ENCODE results near the gene ZSWIM1. TPM values are rescaled to one million over a fixed set of nuclear protein-coding genes. Genes with fewer than 3 reads are reported as not detected.
A peak's percentile ranks its signal among the peaks of the same experiment; 100 is the strongest.
"Not testable (repeated sequence)": the region's sequence is repeated elsewhere in the genome, so short reads cannot be mapped to it uniquely, and the experiment has no call there.

Gene ZSWIM1
- total RNA-seq, 1 donor from 2014 or later: 12.0 TPM

- Mint-ChIP-seq H3K4me3 (no peak overlapping the region), H3K4me1 (peaks cover 19% of the 10 kb centered on the region), H3K27me3 (ENCODE audit: low read depth) (peaks cover 8% of the 10 kb centered on the region), H3K36me3 (no peaks in the 10 kb centered on the region), H3K27ac (no peak overlapping the region), H3K9me3 (no peaks in the 10 kb centered on the region)
- no peak for DNase-seq (ENCODE audit: low spot score in 2 of 2, unreplicated experiment in 2 of 2)
- TF ChIP-seq, protein P1, sequence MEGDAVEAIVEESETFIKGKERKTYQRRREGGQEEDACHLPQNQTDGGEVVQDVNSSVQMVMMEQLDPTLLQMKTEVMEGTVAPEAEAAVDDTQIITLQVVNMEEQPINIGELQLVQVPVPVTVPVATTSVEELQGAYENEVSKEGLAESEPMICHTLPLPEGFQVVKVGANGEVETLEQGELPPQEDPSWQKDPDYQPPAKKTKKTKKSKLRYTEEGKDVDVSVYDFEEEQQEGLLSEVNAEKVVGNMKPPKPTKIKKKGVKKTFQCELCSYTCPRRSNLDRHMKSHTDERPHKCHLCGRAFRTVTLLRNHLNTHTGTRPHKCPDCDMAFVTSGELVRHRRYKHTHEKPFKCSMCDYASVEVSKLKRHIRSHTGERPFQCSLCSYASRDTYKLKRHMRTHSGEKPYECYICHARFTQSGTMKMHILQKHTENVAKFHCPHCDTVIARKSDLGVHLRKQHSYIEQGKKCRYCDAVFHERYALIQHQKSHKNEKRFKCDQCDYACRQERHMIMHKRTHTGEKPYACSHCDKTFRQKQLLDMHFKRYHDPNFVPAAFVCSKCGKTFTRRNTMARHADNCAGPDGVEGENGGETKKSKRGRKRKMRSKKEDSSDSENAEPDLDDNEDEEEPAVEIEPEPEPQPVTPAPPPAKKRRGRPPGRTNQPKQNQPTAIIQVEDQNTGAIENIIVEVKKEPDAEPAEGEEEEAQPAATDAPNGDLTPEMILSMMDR (IDR thresholded peaks at IDR 0.05; ENCODE audit: unreplicated experiment): no peak
Observed at GRCh38 chr20:45921337-45922189, 40.5 kb downstream of the ZSWIM1 start.

GRCh38 chr20:45924391-45925261 lies 43.6 kb downstream of the ZSWIM1 start:
- H3K4me3 Mint-ChIP-seq: no peak overlapping the region
- TF ChIP-seq, protein P1 (IDR thresholded peaks at IDR 0.05; ENCODE audit: unreplicated experiment): no peak
- H3K4me1 Mint-ChIP-seq: peaks cover 17% of the 10 kb centered on the region
- peaks cover 8% of the 10 kb centered on the region for H3K27me3 Mint-ChIP-seq (ENCODE audit: low read depth)
- peak overlapping the region; percentile 85 for H3K27ac Mint-ChIP-seq
- H3K9me3 Mint-ChIP-seq: no peaks in the 10 kb centered on the region
- H3K36me3 Mint-ChIP-seq: no peaks in the 10 kb centered on the region
- no peak for DNase-seq (ENCODE audit: low spot score in 2 of 2, unreplicated experiment in 2 of 2)

DNA sequence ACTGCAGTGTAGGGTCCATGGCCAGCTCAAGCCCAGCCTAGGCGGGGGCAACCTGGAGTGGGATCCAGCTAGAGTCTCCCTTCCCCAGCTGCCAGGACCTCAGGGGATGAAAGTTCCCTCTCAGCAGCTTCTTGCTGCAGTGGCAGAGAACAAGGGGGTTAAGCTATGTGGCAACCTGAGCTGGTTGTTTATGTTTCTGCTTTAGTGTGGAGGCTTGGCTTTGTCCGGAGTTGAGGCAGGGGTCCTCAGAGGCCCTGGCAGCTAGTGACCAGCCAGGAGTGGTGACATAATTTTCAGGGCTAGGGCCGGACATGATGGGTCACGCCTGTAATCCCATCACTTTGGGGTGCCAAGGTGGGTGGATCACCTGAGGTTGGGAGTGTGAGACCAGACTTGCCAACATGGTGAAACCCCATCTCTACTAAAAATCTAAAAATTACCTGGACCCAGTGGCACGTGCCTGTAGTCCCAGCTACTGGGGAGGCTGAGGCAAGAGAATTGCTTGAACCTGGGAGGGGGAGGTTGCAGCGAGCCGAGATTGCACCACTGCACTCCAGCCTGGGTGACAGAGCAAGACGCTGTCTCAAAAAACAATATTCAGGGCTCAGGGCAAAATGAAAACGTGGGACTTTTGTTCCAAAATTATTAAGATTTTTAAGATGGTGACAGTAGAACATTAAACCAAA lies 44.9 kb downstream of the ZSWIM1 start:
- DNase-seq (ENCODE audit: low spot score in 2 of 2, unreplicated experiment in 2 of 2): no peak
- peaks cover 7% of the 10 kb centered on the region for H3K27me3 Mint-ChIP-seq (ENCODE audit: low read depth)
- TF ChIP-seq, protein P1 (IDR thresholded peaks at IDR 0.05; ENCODE audit: unreplicated experiment): no peak
- no peak overlapping the region for H3K27ac Mint-ChIP-seq
- no peak overlapping the region for H3K4me3 Mint-ChIP-seq
- no peaks in the 10 kb centered on the region for H3K36me3 Mint-ChIP-seq
- peaks cover 11% of the 10 kb centered on the region for H3K4me1 Mint-ChIP-seq
- H3K9me3 Mint-ChIP-seq: no peaks in the 10 kb centered on the region

GRCh38 chr20:45926731-45927070 lies 45.7 kb downstream of the ZSWIM1 start:
- Mint-ChIP-seq H3K9me3 (no peaks in the 10 kb centered on the region), H3K4me3 (no peak overlapping the region), H3K4me1 (peaks cover 7% of the 10 kb centered on the region), H3K27ac (no peak overlapping the region), H3K36me3 (no peaks in the 10 kb centered on the region), H3K27me3 (ENCODE audit: low read depth) (peaks cover 1% of the 10 kb centered on the region)
- TF ChIP-seq, protein P1 (IDR thresholded peaks at IDR 0.05; ENCODE audit: unreplicated experiment): no peak
- DNase-seq (ENCODE audit: low spot score in 2 of 2, unreplicated experiment in 2 of 2): no peak

DNA sequence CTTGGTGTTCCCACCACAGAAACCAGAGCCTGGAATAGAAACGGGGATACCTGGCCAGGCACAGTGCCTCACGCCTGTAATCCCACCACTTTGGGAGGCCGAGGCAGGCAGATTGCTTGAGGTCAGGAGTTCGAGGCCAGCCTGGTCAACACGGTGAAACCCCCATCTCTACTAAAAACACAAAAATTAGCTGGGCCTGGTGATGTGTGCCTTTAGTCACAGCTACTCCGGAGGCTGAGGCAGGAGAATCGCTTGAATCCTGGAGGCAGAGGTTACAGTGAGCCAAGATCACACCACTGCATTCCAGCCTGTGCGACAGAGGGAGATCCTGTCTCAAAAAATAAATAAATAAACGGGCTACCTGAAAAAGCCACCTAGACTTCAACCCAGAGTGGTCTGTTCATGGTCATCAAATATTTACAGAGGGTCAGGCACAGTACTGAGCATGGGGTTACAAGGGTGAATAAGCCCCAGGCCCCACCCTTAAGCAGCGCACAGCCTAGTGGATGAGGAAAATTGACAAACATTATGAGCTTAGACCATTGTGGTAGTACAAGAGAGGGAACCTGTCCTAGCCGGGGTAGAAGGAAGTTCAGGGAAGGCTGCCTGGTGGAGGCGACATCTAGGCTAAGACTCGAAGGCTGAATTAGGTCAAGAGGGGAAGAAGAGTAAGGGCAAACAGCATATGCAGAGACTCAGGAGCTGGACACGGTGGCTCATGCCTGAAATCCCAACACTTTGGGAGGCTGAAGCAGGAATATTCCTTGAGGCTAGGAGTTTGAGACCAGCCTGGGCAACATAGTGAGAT lies 46.2 kb downstream of the ZSWIM1 start:
- Mint-ChIP-seq H3K27me3 (ENCODE audit: low read depth) (no peaks in the 10 kb centered on the region), H3K9me3 (no peaks in the 10 kb centered on the region), H3K27ac (no peak overlapping the region), H3K36me3 (no peaks in the 10 kb centered on the region), H3K4me3 (no peak overlapping the region), H3K4me1 (peaks cover 5% of the 10 kb centered on the region)
- no peak for DNase-seq (ENCODE audit: low spot score in 2 of 2, unreplicated experiment in 2 of 2)
- TF ChIP-seq, protein P1 (IDR thresholded peaks at IDR 0.05; ENCODE audit: unreplicated experiment): no peak

DNA sequence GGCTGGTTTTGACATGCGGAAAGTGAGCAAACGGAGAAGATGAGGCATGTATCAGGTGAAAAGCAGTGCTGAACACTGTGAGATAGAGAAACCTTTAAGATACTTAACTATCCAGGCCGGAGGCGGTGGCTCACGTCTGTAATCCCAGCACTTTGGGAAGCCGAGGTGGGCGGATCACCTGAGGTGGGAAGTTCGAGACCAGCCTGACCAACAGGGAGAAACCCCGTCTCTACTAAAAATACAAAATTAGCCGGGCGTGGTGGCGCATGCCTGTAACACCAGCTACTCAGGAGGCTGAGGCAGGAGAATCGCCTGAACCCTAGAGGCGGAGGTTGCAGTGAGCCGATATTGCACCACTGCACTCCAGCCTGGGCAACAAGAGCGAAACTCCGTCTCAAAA lies 50.7 kb downstream of the ZSWIM1 start:
- H3K27me3 Mint-ChIP-seq (ENCODE audit: low read depth); H3K36me3 Mint-ChIP-seq; H3K27ac Mint-ChIP-seq; DNase-seq (ENCODE audit: low spot score in 2 of 2, unreplicated experiment in 2 of 2); H3K9me3 Mint-ChIP-seq; H3K4me3 Mint-ChIP-seq: not testable (repeated sequence)
- peaks cover 14% of the 10 kb centered on the region for H3K4me1 Mint-ChIP-seq

All from mesothelial cell of epicardium (in vitro differentiated cells).